ENCODE measurements around the gene PRICKLE1.

DNA sequence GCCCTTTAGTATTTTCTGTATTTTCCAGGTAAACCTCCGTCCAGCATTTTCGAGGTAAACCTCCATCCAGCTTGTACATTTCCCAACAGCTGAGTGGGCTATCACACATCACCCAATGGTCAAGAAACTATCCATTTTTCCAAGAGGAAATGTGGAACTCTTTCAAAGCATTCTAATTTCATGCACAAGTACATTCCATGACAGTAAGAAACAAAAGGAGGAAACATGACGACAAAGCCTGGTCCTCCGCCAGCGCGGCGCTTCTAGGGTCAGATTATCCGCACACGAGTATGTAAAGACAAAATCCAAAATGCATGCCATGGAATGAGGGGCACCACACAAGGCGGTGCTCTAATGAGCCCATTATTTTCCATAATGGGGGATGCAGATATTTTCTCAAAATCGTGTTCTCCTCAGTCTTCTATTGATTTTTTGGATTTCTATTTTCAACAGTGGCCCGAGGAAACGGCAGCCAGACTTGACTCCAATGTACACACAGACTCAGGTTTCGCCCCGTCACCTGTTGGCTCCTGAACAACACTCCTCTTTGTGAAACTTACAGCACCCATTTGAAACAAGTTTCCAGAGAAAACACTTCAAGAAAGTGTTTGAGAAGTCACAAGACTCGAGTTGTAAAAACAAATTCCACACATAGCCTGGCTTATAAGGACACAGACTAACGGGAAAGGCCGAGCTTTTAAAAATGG is 107.4 kb downstream of the PRICKLE1 start:
- TF ChIP-seq GATA3 (IDR thresholded peaks at IDR 0.05; ENCODE audit: low read depth, low read length) (no peak), GATA2 (IDR thresholded peaks at IDR 0.05; ENCODE audit: low read depth, low read length) (no peak)

Measured in SH-SY5Y (cell line).